Effector CD4-positive, alpha-beta T cell (primary cell): ENCODE results near the gene ZNF471. TPM values are rescaled to one million over a fixed set of nuclear protein-coding genes. Genes with fewer than 3 reads are reported as not detected.

Experiments
- DNase-seq: peaks from one replicate; pipeline ENCODE4 v3.0.0-alpha.2; 2020
- total RNA-seq: gene quantifications from one replicate; lab custom pipeline; 2026; lab: John Stamatoyannopoulos, UW

ZNF471 gene
- total RNA-seq: not detected

- peak; percentile 48 for DNase-seq
Observed at GRCh38 chr19:56507446-56508289, at the start of gene ZNF471. TSS of gene ZNF471 (plus strand) at chr19:56507855. CDS start at chr19:56511572, 3,717 bp downstream.

GRCh38 chr19:56474308-56474707 is 33.3 kb upstream of the ZNF471 start:
- no peak for DNase-seq

GRCh38 chr19:56476093-56476492 is 31.6 kb upstream of the ZNF471 start:
- no peak for DNase-seq

GRCh38 chr19:56476651-56477428 is 30.8 kb upstream of the ZNF471 start, which contains the start of gene ZNF667:
TSS of gene ZNF667 (minus strand) at chr19:56477345. CDS start at chr19:56462370, 14,975 bp downstream.
- DNase-seq: no peak

- no peak for DNase-seq
Observed at GRCh38 chr19:56477429-56478338, 30.0 kb upstream of the ZNF471 start.

- no peak for DNase-seq
Observed at GRCh38 chr19:56491399-56491798, 16.3 kb upstream of the ZNF471 start.

- no peak for DNase-seq
Observed at GRCh38 chr19:56504581-56504980, 3.1 kb upstream of the ZNF471 start.

GRCh38 chr19:56508290-56508778 is 679 bp downstream of the ZNF471 start:
- DNase-seq: no peak

GRCh38 chr19:56525214-56525860 is 17.7 kb downstream of the ZNF471 start:
- DNase-seq: no peak

- DNase-seq: no peak
Observed at GRCh38 chr19:56537442-56537841, 29.8 kb downstream of the ZNF471 start.

- DNase-seq: peak; percentile 71
Observed at GRCh38 chr19:56538254-56538760, 30.7 kb downstream of the ZNF471 start.

- DNase-seq: peak; percentile 44
Observed at GRCh38 chr19:56538761-56539263, 31.2 kb downstream of the ZNF471 start, which contains the start of gene ZFP28. TSS of gene ZFP28 (plus strand) at chr19:56538948. CDS start at chr19:56539019, 71 bp downstream.

GRCh38 chr19:56543776-56544175 is 36.1 kb downstream of the ZNF471 start:
- DNase-seq: no peak

- DNase-seq: no peak
Observed at GRCh38 chr19:56547535-56547934, 39.9 kb downstream of the ZNF471 start.

GRCh38 chr19:56554272-56554869 is 46.7 kb downstream of the ZNF471 start:
- no peak for DNase-seq

GRCh38 chr19:56562766-56563165 is 55.1 kb downstream of the ZNF471 start:
- DNase-seq: no peak

GRCh38 chr19:56566904-56567273 is 59.2 kb downstream of the ZNF471 start:
- no peak for DNase-seq

- DNase-seq: peak; percentile 79
Observed at GRCh38 chr19:56567274-56568120, 59.8 kb downstream of the ZNF471 start, which contains the start of gene ZNF470. TSS of gene ZNF470 (plus strand) at chr19:56567468. CDS start at chr19:56570312, 2,844 bp downstream.

GRCh38 chr19:56572589-56572988 is 64.9 kb downstream of the ZNF471 start:
- no peak for DNase-seq

- DNase-seq: no peak
Observed at GRCh38 chr19:56573914-56574313, 66.3 kb downstream of the ZNF471 start.
